H1 (cell line): ENCODE data around the gene AFF1. TPM values are rescaled to one million over a fixed set of nuclear protein-coding genes. Genes with fewer than 3 reads are reported as not detected.

Experiments used
- BCL11A ChIP-seq, 2 experiments: IDR thresholded peaks; one replicate each; pipeline ENCODE4 v1.6.1; 2011; ENCODE audit warnings: low read depth in 2 of 2, low read length in 2 of 2, mild to moderate bottlenecking in 2 of 2
- JUND ChIP-seq: IDR thresholded peaks from 2 replicates; pipeline ENCODE4 v1.6.1; 2011; ENCODE audit warnings: mild to moderate bottlenecking, improper control_type of control experiment, low read length
- MAFK ChIP-seq: IDR thresholded peaks from 2 replicates; pipeline ENCODE4 v1.6.1; 2012; ENCODE audit warnings: low read depth, mild to moderate bottlenecking, improper control_type of control experiment, low read length
- NRF1 ChIP-seq: IDR thresholded peaks from 2 replicates; pipeline ENCODE4 v1.6.1; 2011; ENCODE audit warnings: mild to moderate bottlenecking, low read depth, low read length, improper control_type of control experiment
- POLR2A ChIP-seq, 2 experiments: IDR thresholded peaks; 1 replicate in 1 of 2; 2 replicates in 1 of 2; pipeline ENCODE4 v1.6.1; 2011; ENCODE audit warnings: low read depth in 2 of 2, low read length in 2 of 2, mild to moderate bottlenecking in 2 of 2; ENCODE audit errors: control extremely low read depth in 1 of 2
- SIX5 ChIP-seq: IDR thresholded peaks from 2 replicates; pipeline ENCODE4 v1.6.1; 2011; ENCODE audit warnings: mild to moderate bottlenecking, low read depth, low read length
- SP1 ChIP-seq: IDR thresholded peaks from 2 replicates; pipeline ENCODE4 v1.6.1; 2011; ENCODE audit warnings: low read depth, low read length
- SP4 ChIP-seq: IDR thresholded peaks from 2 replicates; pipeline ENCODE4 v1.6.1; 2012; ENCODE audit warnings: low read length, inconsistent platforms
- polyA plus RNA-seq, 7 experiments: library from polyadenylated mRNA; depleted of rRNA in 3 of 7; stranded (reverse) in 5 of 7; unstranded in 2 of 7; fragments of >200 nt in 5 of 7; fragments of 200-250 nt in 2 of 7; gene quantifications; 1 replicate in 5 of 7; 2 replicates in 1 of 7; 4 replicates in 1 of 7; pipeline versions ENCODE4 v1.2.1 to v1.2.3, GENCODE V29; 2011 to 2013; ENCODE audit warnings: missing spikeins in 2 of 7, mixed read lengths in 2 of 7
- total RNA-seq: library from RNA; stranded (reverse); fragmentation: NEBNext Ultra II Directional; extraction: Animal tissue kit (Norgen Biotek cat#: 25700); gene quantifications from 2 replicates; pipeline ENCODE4 v1.2.1, GENCODE V29; 2021
- TF ChIP-seq, protein P1 (sequence below): IDR thresholded peaks from 2 replicates; pipeline ENCODE4 v1.6.1; 2012; ENCODE audit warnings: inconsistent platforms
- TF ChIP-seq, protein P2 (sequence below): fragments of 300-600 bp; sonication (generic); IDR thresholded peaks from 2 replicates; pipeline ENCODE4 v1.7.1; 2012; ENCODE audit warnings: low read length, moderate library complexity, mild to moderate bottlenecking, inconsistent platforms; ENCODE audit not compliant: insufficient replicate concordance

AFF1 gene
- total and polyA plus RNA-seq, 2 of the 8 experiments (the other 6 are each of a cell fraction or from before 2014, with no cell fraction given): 14.8 to 85.5 TPM

DNA sequence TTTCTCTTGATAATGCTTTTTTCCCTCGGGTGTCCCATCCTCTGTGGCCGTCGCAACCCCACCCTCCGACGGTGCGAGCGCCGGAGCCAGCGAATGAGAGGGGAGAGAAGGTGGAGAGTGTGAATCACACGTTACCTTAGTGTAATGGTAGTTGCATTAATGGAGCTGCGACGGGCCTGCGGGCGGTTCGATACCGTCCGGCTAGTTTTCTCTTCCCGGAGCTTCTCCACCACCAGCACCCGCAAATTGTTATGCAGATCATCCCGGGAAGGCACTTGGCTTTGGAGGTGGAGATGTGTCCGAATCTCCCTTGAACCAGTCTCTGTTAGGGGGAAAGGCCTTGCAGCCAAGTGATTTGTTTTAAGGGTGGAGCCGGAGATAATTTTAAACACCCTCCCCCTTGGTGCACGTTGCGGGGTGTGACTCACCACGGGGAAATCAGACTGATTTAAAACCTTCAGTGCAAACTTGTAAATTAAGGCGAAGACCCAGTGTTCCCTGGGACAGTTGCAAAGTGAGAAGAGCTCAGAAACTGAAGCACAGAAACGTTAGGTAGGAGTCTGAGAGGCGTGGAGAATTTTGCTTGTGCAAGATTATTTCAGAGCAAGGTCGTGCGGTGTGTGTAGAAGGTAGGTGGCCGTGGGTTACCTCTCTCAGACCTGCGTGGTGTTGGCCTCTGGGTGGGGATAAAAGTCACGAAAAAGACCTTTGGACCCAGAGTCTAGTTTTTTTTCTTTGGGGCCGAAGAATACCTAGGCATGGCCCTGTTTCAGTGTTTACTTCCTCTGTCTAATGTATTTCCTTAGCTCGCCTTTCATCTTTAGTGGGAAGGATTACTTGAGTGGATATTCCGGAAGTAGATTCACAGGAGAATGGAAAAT is 1.3 kb downstream of the AFF1 start (continued):
- TF ChIP-seq NRF1 (no peak), SP1 (0 out of 2 replicates have a peak, but pooled peaks have one; percentile 28), MAFK (no peak), JUND (peak; percentile 70; the same call in 1 of the 2 replicates), SIX5 (no peak), SP4 (peak; percentile 47; the same call in 1 of the 2 replicates), POLR2A (IDR thresholded peaks at IDR 0.05; ENCODE audit: control extremely low read depth in 1 of 2, low read depth in 2 of 2, low read length in 2 of 2) (peak; percentile 46 to 58; a peak in 2 of 3 replicates), BCL11A (IDR thresholded peaks at IDR 0.05; ENCODE audit: low read depth in 2 of 2, low read length in 2 of 2) (no peak)
- TF ChIP-seq, protein P1, sequence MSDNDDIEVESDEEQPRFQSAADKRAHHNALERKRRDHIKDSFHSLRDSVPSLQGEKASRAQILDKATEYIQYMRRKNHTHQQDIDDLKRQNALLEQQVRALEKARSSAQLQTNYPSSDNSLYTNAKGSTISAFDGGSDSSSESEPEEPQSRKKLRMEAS: 0 out of 2 replicates have a peak, but pooled peaks have one; percentile 32
- TF ChIP-seq, protein P2, sequence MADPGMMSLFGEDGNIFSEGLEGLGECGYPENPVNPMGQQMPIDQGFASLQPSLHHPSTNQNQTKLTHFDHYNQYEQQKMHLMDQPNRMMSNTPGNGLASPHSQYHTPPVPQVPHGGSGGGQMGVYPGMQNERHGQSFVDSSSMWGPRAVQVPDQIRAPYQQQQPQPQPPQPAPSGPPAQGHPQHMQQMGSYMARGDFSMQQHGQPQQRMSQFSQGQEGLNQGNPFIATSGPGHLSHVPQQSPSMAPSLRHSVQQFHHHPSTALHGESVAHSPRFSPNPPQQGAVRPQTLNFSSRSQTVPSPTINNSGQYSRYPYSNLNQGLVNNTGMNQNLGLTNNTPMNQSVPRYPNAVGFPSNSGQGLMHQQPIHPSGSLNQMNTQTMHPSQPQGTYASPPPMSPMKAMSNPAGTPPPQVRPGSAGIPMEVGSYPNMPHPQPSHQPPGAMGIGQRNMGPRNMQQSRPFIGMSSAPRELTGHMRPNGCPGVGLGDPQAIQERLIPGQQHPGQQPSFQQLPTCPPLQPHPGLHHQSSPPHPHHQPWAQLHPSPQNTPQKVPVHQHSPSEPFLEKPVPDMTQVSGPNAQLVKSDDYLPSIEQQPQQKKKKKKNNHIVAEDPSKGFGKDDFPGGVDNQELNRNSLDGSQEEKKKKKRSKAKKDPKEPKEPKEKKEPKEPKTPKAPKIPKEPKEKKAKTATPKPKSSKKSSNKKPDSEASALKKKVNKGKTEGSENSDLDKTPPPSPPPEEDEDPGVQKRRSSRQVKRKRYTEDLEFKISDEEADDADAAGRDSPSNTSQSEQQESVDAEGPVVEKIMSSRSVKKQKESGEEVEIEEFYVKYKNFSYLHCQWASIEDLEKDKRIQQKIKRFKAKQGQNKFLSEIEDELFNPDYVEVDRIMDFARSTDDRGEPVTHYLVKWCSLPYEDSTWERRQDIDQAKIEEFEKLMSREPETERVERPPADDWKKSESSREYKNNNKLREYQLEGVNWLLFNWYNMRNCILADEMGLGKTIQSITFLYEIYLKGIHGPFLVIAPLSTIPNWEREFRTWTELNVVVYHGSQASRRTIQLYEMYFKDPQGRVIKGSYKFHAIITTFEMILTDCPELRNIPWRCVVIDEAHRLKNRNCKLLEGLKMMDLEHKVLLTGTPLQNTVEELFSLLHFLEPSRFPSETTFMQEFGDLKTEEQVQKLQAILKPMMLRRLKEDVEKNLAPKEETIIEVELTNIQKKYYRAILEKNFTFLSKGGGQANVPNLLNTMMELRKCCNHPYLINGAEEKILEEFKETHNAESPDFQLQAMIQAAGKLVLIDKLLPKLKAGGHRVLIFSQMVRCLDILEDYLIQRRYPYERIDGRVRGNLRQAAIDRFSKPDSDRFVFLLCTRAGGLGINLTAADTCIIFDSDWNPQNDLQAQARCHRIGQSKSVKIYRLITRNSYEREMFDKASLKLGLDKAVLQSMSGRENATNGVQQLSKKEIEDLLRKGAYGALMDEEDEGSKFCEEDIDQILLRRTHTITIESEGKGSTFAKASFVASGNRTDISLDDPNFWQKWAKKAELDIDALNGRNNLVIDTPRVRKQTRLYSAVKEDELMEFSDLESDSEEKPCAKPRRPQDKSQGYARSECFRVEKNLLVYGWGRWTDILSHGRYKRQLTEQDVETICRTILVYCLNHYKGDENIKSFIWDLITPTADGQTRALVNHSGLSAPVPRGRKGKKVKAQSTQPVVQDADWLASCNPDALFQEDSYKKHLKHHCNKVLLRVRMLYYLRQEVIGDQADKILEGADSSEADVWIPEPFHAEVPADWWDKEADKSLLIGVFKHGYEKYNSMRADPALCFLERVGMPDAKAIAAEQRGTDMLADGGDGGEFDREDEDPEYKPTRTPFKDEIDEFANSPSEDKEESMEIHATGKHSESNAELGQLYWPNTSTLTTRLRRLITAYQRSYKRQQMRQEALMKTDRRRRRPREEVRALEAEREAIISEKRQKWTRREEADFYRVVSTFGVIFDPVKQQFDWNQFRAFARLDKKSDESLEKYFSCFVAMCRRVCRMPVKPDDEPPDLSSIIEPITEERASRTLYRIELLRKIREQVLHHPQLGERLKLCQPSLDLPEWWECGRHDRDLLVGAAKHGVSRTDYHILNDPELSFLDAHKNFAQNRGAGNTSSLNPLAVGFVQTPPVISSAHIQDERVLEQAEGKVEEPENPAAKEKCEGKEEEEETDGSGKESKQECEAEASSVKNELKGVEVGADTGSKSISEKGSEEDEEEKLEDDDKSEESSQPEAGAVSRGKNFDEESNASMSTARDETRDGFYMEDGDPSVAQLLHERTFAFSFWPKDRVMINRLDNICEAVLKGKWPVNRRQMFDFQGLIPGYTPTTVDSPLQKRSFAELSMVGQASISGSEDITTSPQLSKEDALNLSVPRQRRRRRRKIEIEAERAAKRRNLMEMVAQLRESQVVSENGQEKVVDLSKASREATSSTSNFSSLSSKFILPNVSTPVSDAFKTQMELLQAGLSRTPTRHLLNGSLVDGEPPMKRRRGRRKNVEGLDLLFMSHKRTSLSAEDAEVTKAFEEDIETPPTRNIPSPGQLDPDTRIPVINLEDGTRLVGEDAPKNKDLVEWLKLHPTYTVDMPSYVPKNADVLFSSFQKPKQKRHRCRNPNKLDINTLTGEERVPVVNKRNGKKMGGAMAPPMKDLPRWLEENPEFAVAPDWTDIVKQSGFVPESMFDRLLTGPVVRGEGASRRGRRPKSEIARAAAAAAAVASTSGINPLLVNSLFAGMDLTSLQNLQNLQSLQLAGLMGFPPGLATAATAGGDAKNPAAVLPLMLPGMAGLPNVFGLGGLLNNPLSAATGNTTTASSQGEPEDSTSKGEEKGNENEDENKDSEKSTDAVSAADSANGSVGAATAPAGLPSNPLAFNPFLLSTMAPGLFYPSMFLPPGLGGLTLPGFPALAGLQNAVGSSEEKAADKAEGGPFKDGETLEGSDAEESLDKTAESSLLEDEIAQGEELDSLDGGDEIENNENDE: no peak
